H54 (cell line): ENCODE measurements around the gene HIC1.

Experiments
- DNase-seq: peaks from one replicate; pipeline ENCODE4 v3.0.0; 2011; ENCODE audit warnings: low spot score, mixed read lengths; ENCODE audit not compliant: insufficient read length
- FAIRE-seq: peaks from 3 replicates; lab custom pipeline; 2011; peaks lifted over from hg19 to GRCh38; lab: Jason Lieb, UNC
- POLR2A ChIP-seq: IDR thresholded peaks from 2 replicates; pipeline ENCODE4 v1.6.1; 2011; ENCODE audit warnings: low read depth, mild to moderate bottlenecking, low read length

HIC1 gene

GRCh38 chr17:2033153-2033552, 21.8 kb upstream of the HIC1 start:
- TF ChIP-seq POLR2A, result no peak
- no peak for FAIRE-seq
- no peak for DNase-seq

GRCh38 chr17:2034157-2034556, 20.7 kb upstream of the HIC1 start:
- DNase-seq (no peak), FAIRE-seq (no peak)
- no peak for TF ChIP-seq POLR2A

- TF ChIP-seq POLR2A, result no peak
- FAIRE-seq, result no peak
These were observed 19.9 kb upstream of the HIC1 start for GRCh38 chr17:2034806-2035540.

GRCh38 chr17:2035541-2036488, 19.1 kb upstream of the HIC1 start:
- FAIRE-seq (no peak), DNase-seq (no peak)
- TF ChIP-seq POLR2A, result no peak

More at GRCh38 chr17:2034806-2035540, 19.9 kb upstream of the HIC1 start:
- DNase-seq, result no peak

- DNase-seq (no peak), FAIRE-seq (no peak)
These were observed 17.7 kb upstream of the HIC1 start for GRCh38 chr17:2037155-2037554.

GRCh38 chr17:2040219-2040827, 14.6 kb upstream of the HIC1 start:
- no peak for FAIRE-seq
- TF ChIP-seq POLR2A, result no peak
- DNase-seq, result no peak

More at GRCh38 chr17:2037155-2037554, 17.7 kb upstream of the HIC1 start:
- TF ChIP-seq POLR2A, result no peak

- no peak for FAIRE-seq
- no peak for TF ChIP-seq POLR2A
- no peak for DNase-seq
These were observed 13.9 kb upstream of the HIC1 start for GRCh38 chr17:2040942-2041560.

GRCh38 chr17:2041561-2042389, 13.1 kb upstream of the HIC1 start, which contains the start of gene OVCA2:
Gene OVCA2, plus strand, starts transcription at chr17:2042022. Its CDS starts 26 bp downstream, at chr17:2042048.
- DNase-seq (peak; percentile 87), FAIRE-seq (no peak)
- peak; percentile 42 for TF ChIP-seq POLR2A

GRCh38 chr17:2042390-2042847, 12.5 kb upstream of the HIC1 start:
- DNase-seq (no peak), FAIRE-seq (no peak)
- TF ChIP-seq POLR2A, result no peak

- no peak for TF ChIP-seq POLR2A
- DNase-seq (no peak), FAIRE-seq (no peak)
These were observed 12.0 kb upstream of the HIC1 start for GRCh38 chr17:2042933-2043332.

GRCh38 chr17:2043785-2044184, 11.1 kb upstream of the HIC1 start:
- TF ChIP-seq POLR2A, result no peak
- DNase-seq, result peak; percentile 86
- FAIRE-seq, result no peak

- FAIRE-seq (no peak), DNase-seq (no peak)
- TF ChIP-seq POLR2A, result no peak
These were observed 10.5 kb upstream of the HIC1 start for GRCh38 chr17:2044263-2044894.
